Upper lobe of left lung (tissue), 6 donors: ENCODE data around the gene STKLD1. TPM values are rescaled to one million over a fixed set of nuclear protein-coding genes. Genes with fewer than 3 reads are reported as not detected.

ENCODE experiments used
- ATAC-seq, 2 donors: fragments of 200-7000 bp; cut with Tn5 transposase; one replicate each; pipeline ENCODE4 v1.9.1; 2022; ENCODE audit warnings: mild to moderate bottlenecking in 2 of 2, moderate library complexity in 2 of 2; ENCODE audit not compliant: low FRiP score in 2 of 2
- DNase-seq, 2 donors: peaks; one replicate each; pipeline ENCODE4 v3.0.0-alpha.2; 2019 to 2020
- H3K27ac ChIP-seq, 4 donors: fragments of 200-600 bp; sonication (generic); one replicate each; pipeline ENCODE4 v1.5.1; 2016 to 2019
- H3K27me3 ChIP-seq, 4 donors: fragments of 200-600 bp; sonication (generic); one replicate each; pipeline ENCODE4 v1.5.1; 2017 to 2019
- H3K36me3 ChIP-seq, 4 donors: fragments of 200-600 bp; sonication (generic); one replicate each; pipeline ENCODE4 v1.5.1; 2016 to 2019
- H3K4me1 ChIP-seq, 4 donors: fragments of 200-600 bp; sonication (generic); one replicate each; pipeline ENCODE4 v1.5.1; 2018 to 2019
- H3K4me3 ChIP-seq, 4 donors: fragments of 200-600 bp; sonication (generic); one replicate each; pipeline ENCODE4 v1.5.1; 2017 to 2019; ENCODE audit warnings: mild to moderate bottlenecking in 2 of 4, moderate library complexity in 1 of 4
- H3K9me3 ChIP-seq, 4 donors: fragments of 200-600 bp; sonication (generic); one replicate each; pipeline ENCODE4 v1.5.1; 2018 to 2019
- EP300 ChIP-seq, 4 donors: sonication (generic); formaldehyde crosslinking; IDR thresholded peaks; one replicate each; pipeline ENCODE4 v1.5.1; 2017; ENCODE audit warnings: antibody characterized with exemption in 4 of 4, control low read depth in 2 of 4
- POLR2A ChIP-seq, 4 donors: fragments of 450-650 bp; IDR thresholded peaks; one replicate each; pipeline ENCODE4 v1.5.1; 2016 to 2017; ENCODE audit warnings: antibody characterized with exemption in 4 of 4, mild to moderate bottlenecking in 2 of 4
- POLR2AphosphoS5 ChIP-seq, 2 donors: sonication (generic); formaldehyde crosslinking; IDR thresholded peaks; one replicate each; pipeline ENCODE4 v1.5.1; 2017; ENCODE audit warnings: antibody characterized with exemption in 2 of 2
- WGBS, 2 donors: methylation state at CpG; one replicate each; pipeline ENCODE4 v1.1.5; 2017 to 2018; 5-methylcytosine and 5-hydroxymethylcytosine counted together
- total RNA-seq, 6 donors: library from RNA; depleted of rRNA in 4 of 6; stranded (reverse); fragments of >200 nt in 4 of 6; gene quantifications; one replicate each; pipeline versions ENCODE4 v1.1.0 to v1.2.1, GENCODE V29; 2016 to 2021
- TF ChIP-seq, protein P1 (sequence below), 6 experiments: fragments of 450-650 bp in 4 of 6; fragments of 200-600 bp in 2 of 6; sonication (generic) in 2 of 6; IDR thresholded peaks; one replicate each; pipeline ENCODE4 v1.5.1; 2016 to 2019; ENCODE audit warnings: antibody characterized with exemption in 6 of 6
- donor health status: DM: no; HTN: no; CAD: no; lungs with moderate emphysema.
- donor health status: DM: no; HTN: yes; CAD: no; lungs with severe emphysema.

STKLD1 gene
- total RNA-seq, 6 donors from 2014 or later = 0.59 to 3.1 (median 1.6) TPM; not detected in 2

DNA sequence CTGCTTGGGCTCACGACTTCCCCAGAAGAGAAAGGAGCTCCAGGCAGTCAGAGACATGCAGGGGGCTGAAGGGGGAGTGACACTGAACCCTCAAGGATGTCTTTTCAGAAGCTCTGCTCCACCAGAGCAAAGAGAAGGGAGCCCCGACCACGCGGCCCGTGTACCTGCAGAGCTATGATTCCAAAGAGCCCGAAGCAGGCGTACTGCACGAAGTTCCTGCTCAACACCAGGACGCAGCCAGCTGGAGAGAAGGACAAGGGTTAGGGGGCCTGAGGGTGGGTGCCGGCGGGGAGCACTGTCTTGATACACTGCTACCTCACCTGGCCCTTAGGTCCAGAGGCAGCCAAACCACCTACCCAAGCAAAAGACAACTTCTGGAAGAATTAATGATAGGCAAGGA lies 9.7 kb upstream of the STKLD1 start:
- peaks cover 34 to 91% (median 56%) of the 10 kb centered on the region in 4 donors for H3K36me3 ChIP-seq
- no peaks in the 10 kb centered on the region for H3K27me3 ChIP-seq
- H3K27ac ChIP-seq = no peak overlapping the region
- TF ChIP-seq POLR2AphosphoS5 (IDR thresholded peaks at IDR 0.05) (no peak), EP300 (IDR thresholded peaks at IDR 0.05) (no peak)
- TF ChIP-seq, protein P1, sequence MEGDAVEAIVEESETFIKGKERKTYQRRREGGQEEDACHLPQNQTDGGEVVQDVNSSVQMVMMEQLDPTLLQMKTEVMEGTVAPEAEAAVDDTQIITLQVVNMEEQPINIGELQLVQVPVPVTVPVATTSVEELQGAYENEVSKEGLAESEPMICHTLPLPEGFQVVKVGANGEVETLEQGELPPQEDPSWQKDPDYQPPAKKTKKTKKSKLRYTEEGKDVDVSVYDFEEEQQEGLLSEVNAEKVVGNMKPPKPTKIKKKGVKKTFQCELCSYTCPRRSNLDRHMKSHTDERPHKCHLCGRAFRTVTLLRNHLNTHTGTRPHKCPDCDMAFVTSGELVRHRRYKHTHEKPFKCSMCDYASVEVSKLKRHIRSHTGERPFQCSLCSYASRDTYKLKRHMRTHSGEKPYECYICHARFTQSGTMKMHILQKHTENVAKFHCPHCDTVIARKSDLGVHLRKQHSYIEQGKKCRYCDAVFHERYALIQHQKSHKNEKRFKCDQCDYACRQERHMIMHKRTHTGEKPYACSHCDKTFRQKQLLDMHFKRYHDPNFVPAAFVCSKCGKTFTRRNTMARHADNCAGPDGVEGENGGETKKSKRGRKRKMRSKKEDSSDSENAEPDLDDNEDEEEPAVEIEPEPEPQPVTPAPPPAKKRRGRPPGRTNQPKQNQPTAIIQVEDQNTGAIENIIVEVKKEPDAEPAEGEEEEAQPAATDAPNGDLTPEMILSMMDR (IDR thresholded peaks at IDR 0.05) = no peak
- no peaks in the 10 kb centered on the region for H3K9me3 ChIP-seq
- peaks cover 33 to 40% (median 38%) of the 10 kb centered on the region in 4 donors for H3K4me1 ChIP-seq
- ATAC-seq = no peak
- 89 to 93% methylated on average over 9 to 11 of the region's 11 CpGs for WGBS, 2 donors
- H3K4me3 ChIP-seq = no peak overlapping the region
- DNase-seq = no peak

DNA sequence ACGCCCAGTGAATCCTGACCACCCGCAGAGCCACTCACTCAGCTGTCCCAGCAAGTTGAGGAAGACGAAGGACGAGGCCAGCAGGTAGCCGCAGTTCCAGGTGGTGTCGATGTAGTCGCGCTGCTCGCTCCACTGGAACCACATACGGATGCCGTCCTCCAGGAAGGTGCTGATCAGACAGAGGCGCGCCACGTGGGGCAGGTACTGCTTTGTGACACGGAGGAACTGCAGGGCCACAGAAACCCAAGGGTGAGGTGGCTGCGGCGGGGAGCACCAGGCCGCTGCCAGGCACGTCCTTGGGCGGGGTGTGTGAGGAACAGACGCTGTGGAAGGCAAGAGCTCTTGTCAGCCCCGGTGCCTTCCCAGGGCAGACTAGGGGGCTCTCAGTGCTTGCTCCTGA lies 8.9 kb upstream of the STKLD1 start:
- 94% methylated on average over 15 to 18 of the region's 22 CpGs for WGBS, 2 donors
- H3K9me3 ChIP-seq = no peaks in the 10 kb centered on the region
- H3K4me1 ChIP-seq = peaks cover 41 to 48% (median 46%) of the 10 kb centered on the region in 4 donors
- ATAC-seq (no peak), DNase-seq (no peak)
- H3K36me3 ChIP-seq = peaks cover 33 to 84% (median 49%) of the 10 kb centered on the region in 4 donors
- no peaks in the 10 kb centered on the region for H3K27me3 ChIP-seq
- H3K27ac ChIP-seq = no peak overlapping the region
- no peak overlapping the region for H3K4me3 ChIP-seq
- TF ChIP-seq POLR2AphosphoS5 (IDR thresholded peaks at IDR 0.05) (no peak), EP300 (IDR thresholded peaks at IDR 0.05) (no peak), POLR2A (IDR thresholded peaks at IDR 0.05) (no peak)
- TF ChIP-seq, protein P1 (IDR thresholded peaks at IDR 0.05) = no peak

DNA sequence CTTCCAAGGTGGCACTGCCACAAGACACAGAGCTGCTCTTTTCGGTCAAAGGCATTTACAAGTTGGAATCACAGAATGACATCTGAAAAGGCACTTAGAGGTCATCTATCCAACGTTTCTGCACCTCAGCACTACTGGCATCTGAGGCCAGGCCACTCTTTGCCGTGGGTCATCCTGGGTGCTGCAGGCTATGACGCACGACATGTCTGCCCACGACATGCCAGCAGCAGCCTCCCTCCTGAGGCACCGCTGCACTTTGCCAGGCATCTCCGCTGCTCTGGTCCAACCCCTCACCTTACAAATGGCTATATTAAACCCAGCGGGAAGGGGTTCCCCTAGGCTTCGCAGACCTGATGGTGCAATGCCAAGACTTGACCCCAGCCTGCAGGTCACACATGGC lies 8.4 kb upstream of the STKLD1 start:
- DNase-seq (no peak), ATAC-seq (no peak)
- no peaks in the 10 kb centered on the region for H3K27me3 ChIP-seq
- H3K27ac ChIP-seq = no peak overlapping the region
- peaks cover 47 to 54% (median 51%) of the 10 kb centered on the region in 4 donors for H3K4me1 ChIP-seq
- H3K36me3 ChIP-seq = peaks cover 33 to 79% (median 47%) of the 10 kb centered on the region in 4 donors
- TF ChIP-seq, protein P1 (IDR thresholded peaks at IDR 0.05) = no peak
- TF ChIP-seq POLR2A (IDR thresholded peaks at IDR 0.05) = no peak
- TF ChIP-seq POLR2AphosphoS5 (IDR thresholded peaks at IDR 0.05) = no peak
- no peak for TF ChIP-seq EP300 (IDR thresholded peaks at IDR 0.05)
- WGBS, 2 donors = 92% methylated on average over 10 of the region's 10 CpGs; no CpG with 5 or more reads in 1 of the 2 donors
- no peak overlapping the region for H3K4me3 ChIP-seq
- no peaks in the 10 kb centered on the region for H3K9me3 ChIP-seq

DNA sequence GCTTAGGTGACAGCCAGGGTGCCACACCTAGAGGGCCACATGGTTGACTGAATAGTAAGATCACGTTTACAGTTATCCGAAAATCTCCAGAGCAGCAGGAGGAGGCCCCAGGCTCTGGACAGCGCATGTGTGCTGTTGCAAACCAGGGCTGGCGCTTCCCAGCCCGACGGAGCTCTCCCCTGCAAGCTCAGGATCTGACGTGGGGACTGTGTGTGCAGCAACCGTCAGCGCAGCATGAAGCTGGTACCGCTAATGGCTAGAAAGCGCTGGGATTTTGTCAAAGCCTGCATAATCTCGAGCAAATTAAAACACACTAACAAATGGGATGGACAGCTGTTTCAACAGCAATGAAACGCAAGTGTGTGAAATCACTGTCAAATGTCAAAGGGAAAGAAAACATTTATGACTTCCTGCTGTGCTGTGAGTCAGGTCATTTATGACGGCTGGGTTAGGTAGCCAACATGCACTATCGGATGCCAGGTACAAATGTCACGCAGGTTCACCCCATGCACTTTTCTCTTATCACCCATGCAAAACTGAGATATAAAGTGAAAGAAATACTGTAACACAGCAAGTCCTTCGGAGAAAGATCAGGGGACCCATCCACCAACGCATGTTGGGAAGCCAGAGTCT lies 7.8 kb upstream of the STKLD1 start:
- WGBS, 2 donors = 80% methylated on average over 18 of the region's 18 CpGs
- Histone ChIP-seq H3K36me3 (peaks cover 33 to 79% (median 45%) of the 10 kb centered on the region in 4 donors), H3K27ac (no peak overlapping the region), H3K27me3 (no peaks in the 10 kb centered on the region), H3K4me1 (peaks cover 53 to 60% (median 57%) of the 10 kb centered on the region in 4 donors), H3K9me3 (no peaks in the 10 kb centered on the region), H3K4me3 (no peak overlapping the region)
- DNase-seq (no peak), ATAC-seq (no peak)
- TF ChIP-seq POLR2A (IDR thresholded peaks at IDR 0.05) (no peak), EP300 (IDR thresholded peaks at IDR 0.05) (no peak), POLR2AphosphoS5 (IDR thresholded peaks at IDR 0.05) (no peak)
- TF ChIP-seq, protein P1 (IDR thresholded peaks at IDR 0.05) = no peak

DNA sequence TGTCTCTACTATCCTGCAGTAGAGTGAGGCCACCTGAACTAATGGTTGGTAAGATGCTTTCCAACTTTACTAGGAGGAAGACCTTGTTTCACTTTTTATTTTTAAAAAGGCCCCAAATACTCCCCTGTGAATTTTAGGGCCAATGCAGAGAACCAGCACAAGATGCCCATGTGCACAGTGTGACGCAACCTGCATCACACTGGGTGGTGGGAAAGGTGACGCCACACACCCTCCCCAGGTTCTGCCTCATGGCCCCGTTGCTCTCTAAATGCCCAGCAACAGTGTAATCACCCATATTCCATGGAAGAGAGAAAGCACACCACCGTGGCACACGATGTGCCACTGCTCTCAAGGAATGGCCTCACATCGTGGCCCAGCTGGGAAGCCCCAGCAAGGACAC lies 6.7 kb upstream of the STKLD1 start:
- no peak for TF ChIP-seq POLR2A (IDR thresholded peaks at IDR 0.05)
- no peak for TF ChIP-seq POLR2AphosphoS5 (IDR thresholded peaks at IDR 0.05)
- TF ChIP-seq, protein P1 (IDR thresholded peaks at IDR 0.05) = no peak
- TF ChIP-seq EP300 (IDR thresholded peaks at IDR 0.05) = no peak
- peaks cover 61 to 68% (median 65%) of the 10 kb centered on the region in 4 donors for H3K4me1 ChIP-seq
- 54 to 76% methylated on average over 4 to 6 of the region's 6 CpGs for WGBS, 2 donors

More for the DNA sequence above, 6.7 kb upstream of the STKLD1 start:
- Histone ChIP-seq H3K27ac (peak overlapping the region in 2 of 4 donors; percentile 10 to 49), H3K27me3 (no peaks in the 10 kb centered on the region), H3K36me3 (peaks cover 23 to 68% (median 34%) of the 10 kb centered on the region in 4 donors), H3K4me3 (no peak overlapping the region), H3K9me3 (no peaks in the 10 kb centered on the region)
- DNase-seq = no peak
- no peak for ATAC-seq
